Measurements from ENCODE around the gene MMADHC.

Gene MMADHC

GRCh38 chr2:149587220-149587949, at the start of gene MMADHC:
MMADHC (minus strand) TSS chr2:149587775; CDS start chr2:149587097, 678 bp downstream.
- DNase-seq: peak; percentile 96

GRCh38 chr2:149634103-149634502, 46.5 kb upstream of the MMADHC start:
- no peak for DNase-seq

GRCh38 chr2:149630445-149630844, 42.9 kb upstream of the MMADHC start:
- no peak for DNase-seq

- DNase-seq: peak; percentile 74
These were observed 41.5 kb upstream of the MMADHC start for GRCh38 chr2:149629026-149629425.

- DNase-seq: no peak
These were observed 39.7 kb upstream of the MMADHC start for GRCh38 chr2:149627111-149627801.

GRCh38 chr2:149625671-149626070, 38.1 kb upstream of the MMADHC start:
- no peak for DNase-seq

GRCh38 chr2:149625271-149625670, 37.7 kb upstream of the MMADHC start:
- DNase-seq: no peak

- DNase-seq: no peak
These were observed 34.8 kb upstream of the MMADHC start for GRCh38 chr2:149622343-149622742.

GRCh38 chr2:149617476-149617875, 29.9 kb upstream of the MMADHC start:
- DNase-seq: no peak

- DNase-seq: no peak
These were observed 29.3 kb upstream of the MMADHC start for GRCh38 chr2:149616681-149617456.

- DNase-seq: no peak
These were observed 26.1 kb upstream of the MMADHC start for GRCh38 chr2:149613704-149614103.

- DNase-seq: peak; percentile 23
These were observed 24.5 kb upstream of the MMADHC start for GRCh38 chr2:149612122-149612521.

- peak; percentile 96 for DNase-seq
These were observed 23.7 kb upstream of the MMADHC start for GRCh38 chr2:149611100-149611820.

- DNase-seq: no peak
These were observed 18.8 kb upstream of the MMADHC start for GRCh38 chr2:149606251-149606811.

GRCh38 chr2:149603248-149603647, 15.7 kb upstream of the MMADHC start:
- DNase-seq: no peak

- DNase-seq: no peak
These were observed 13.7 kb upstream of the MMADHC start for GRCh38 chr2:149601141-149601796.

GRCh38 chr2:149597668-149598326, 10.2 kb upstream of the MMADHC start:
- peak; percentile 93 for DNase-seq

GRCh38 chr2:149597050-149597667, 9.6 kb upstream of the MMADHC start:
- no peak for DNase-seq

- no peak for DNase-seq
These were observed 8.9 kb upstream of the MMADHC start for GRCh38 chr2:149596471-149596870.

- DNase-seq: peak; percentile 51
These were observed 7.7 kb upstream of the MMADHC start for GRCh38 chr2:149595056-149595963.

All from NCI-H2171 treated with DMSO at 0.1 percent for 48 hours (cell line).